CD1c-positive myeloid dendritic cell (primary cell): Measurements from ENCODE around the gene SNX32.

Source experiments
- DNase-seq: peaks from one replicate; pipeline ENCODE4 v3.0.0-alpha.2; 2016; ENCODE audit errors: extremely low spot score

Gene SNX32

DNA sequence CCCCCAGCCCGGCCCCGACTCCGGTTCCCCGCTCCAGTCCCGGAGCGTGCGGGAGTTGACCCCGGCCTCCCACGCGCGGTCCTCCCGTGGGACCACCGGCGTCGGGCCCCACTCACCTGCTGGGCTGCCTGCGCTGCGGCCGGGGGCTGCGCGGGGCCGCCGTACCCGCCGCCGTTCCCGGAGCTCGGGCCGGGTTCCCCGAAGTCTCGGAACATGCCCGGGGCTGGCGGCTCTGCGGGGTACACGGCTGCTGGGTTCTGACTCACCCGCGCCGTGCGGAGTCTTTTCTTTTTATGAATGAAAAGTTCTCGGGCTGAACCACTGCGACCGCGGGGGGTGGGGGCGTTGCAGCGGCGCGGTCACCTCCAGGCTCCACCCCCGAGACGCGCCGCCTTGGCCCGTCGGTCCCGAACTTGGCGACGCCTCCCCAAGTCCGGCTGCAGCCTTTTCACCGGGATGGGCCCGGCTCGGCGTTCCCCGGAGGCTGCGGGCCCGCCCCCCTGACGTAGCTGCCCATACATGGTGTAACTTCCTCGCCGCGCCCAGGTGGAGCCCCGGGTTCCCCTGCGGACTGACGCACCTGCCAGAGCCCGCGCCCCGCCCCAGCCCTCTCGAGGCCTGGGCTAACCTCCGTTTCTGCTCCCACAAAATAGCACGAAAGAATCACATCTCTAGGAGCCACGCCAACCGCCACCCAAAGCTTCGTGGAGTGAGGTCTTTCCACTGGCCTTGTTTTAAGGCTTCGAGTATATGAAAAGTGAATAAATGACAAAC is 66.5 kb downstream of the SNX32 start, which contains the start of gene FOSL1:
Gene FOSL1 (minus strand): TSS at position 264 of the 774 bp plus-strand sequence. CDS start 49 bp downstream, at position 215.
- DNase-seq = peak; percentile 95

DNA sequence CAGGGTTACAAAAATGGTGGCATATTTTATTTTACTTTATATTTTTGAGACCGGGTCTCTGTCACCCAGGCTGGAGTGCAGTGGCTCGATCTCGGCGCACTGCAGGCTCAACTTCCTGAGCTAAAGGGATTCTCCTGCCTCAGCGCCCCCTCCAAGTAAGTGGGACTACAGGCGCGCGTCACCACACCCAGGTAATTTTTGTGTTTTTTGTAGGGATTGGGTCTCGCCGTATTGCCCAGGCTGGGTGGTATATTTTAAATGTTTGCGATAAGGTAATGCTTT is 67.1 kb downstream of the SNX32 start:
- DNase-seq = no peak

DNA sequence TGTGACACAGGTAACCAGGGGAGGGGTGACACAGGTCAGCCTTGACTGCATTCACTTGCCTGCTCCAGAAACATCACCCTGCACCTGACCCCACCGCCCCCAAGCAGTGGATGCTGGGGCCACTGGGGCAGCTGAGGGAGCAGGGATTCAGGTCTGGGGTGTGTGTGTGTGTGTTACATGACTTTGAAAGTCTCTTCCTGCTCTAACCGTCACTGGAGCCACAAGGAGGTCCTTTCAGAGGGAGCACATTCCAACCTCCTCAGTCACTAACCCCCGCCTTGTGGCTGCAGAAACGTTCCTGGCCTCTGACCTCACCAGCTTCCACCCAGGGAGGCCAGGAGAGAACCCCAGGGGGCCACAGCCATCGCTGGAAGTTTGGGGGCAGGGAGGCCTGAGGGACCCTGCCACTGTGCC is 69.3 kb downstream of the SNX32 start:
- DNase-seq = no peak
